ENCODE measurements around the gene NUB1.
"Not testable (repeated sequence)": the region's sequence is repeated elsewhere in the genome, so short reads cannot be mapped to it uniquely, and the experiment has no call there.

NUB1 gene

GRCh38 chr7:151341357-151342101, at the start of gene NUB1:
Gene NUB1 (plus strand): TSS chr7:151341812. CDS start chr7:151345350, 3,538 bp downstream.
- no peaks in the 10 kb centered on the region for H3K27me3 ChIP-seq (ENCODE audit: control insufficient read depth in 5 of 5, insufficient read depth in 4 of 5, low read length in 5 of 5)
- H3K36me3 ChIP-seq (ENCODE audit: control insufficient read depth in 5 of 5, insufficient read depth in 5 of 5, low read length in 5 of 5): peaks cover 10 to 17% (median 13%) of the 10 kb centered on the region in 5 donors
- peak within 1 kb of the TSS; percentile 83 for H3K27ac ChIP-seq (ENCODE audit: low read depth, low read length)
- peak within 1 kb of the TSS; percentile 74 to 89 (median 80) for H3K4me3 ChIP-seq (ENCODE audit: low read depth in 1 of 5, low read length in 5 of 5)
- H3K9me3 ChIP-seq (ENCODE audit: control insufficient read depth in 5 of 5, low read length in 5 of 5): peaks cover 0 to 2% (median 0%) of the 10 kb centered on the region in 5 donors
- peaks cover 3 to 36% (median 28%) of the 10 kb centered on the region in 5 donors for H3K4me1 ChIP-seq (ENCODE audit: control insufficient read depth in 5 of 5, insufficient read depth in 5 of 5, low read length in 5 of 5)
- peak within 1 kb of the TSS; percentile 72 to 89 (median 82) for H3K9ac ChIP-seq (ENCODE audit: low read length in 5 of 5)

- no peak overlapping the region for H3K9ac ChIP-seq (ENCODE audit: low read length in 5 of 5)
- H3K4me3 ChIP-seq (ENCODE audit: low read depth in 1 of 5, low read length in 5 of 5): no peak overlapping the region
- no peak overlapping the region for H3K27ac ChIP-seq (ENCODE audit: low read depth, low read length)
- no peaks in the 10 kb centered on the region for H3K36me3 ChIP-seq (ENCODE audit: control insufficient read depth in 5 of 5, insufficient read depth in 5 of 5, low read length in 5 of 5)
- no peaks in the 10 kb centered on the region for H3K9me3 ChIP-seq (ENCODE audit: control insufficient read depth in 5 of 5, low read length in 5 of 5)
- no peaks in the 10 kb centered on the region for H3K4me1 ChIP-seq (ENCODE audit: control insufficient read depth in 5 of 5, insufficient read depth in 5 of 5, low read length in 5 of 5)
- H3K27me3 ChIP-seq (ENCODE audit: control insufficient read depth in 5 of 5, insufficient read depth in 4 of 5, low read length in 5 of 5): peaks cover 0 to 2% (median 0%) of the 10 kb centered on the region in 5 donors
These were observed 48.8 kb upstream of the NUB1 start for GRCh38 chr7:151292850-151293249.

GRCh38 chr7:151296202-151296992, 45.2 kb upstream of the NUB1 start:
- Histone ChIP-seq H3K4me1 (ENCODE audit: control insufficient read depth in 5 of 5, insufficient read depth in 5 of 5, low read length in 5 of 5) (no peaks in the 10 kb centered on the region), H3K27ac (ENCODE audit: low read depth, low read length) (no peak overlapping the region), H3K9me3 (ENCODE audit: control insufficient read depth in 5 of 5, low read length in 5 of 5) (no peaks in the 10 kb centered on the region), H3K27me3 (ENCODE audit: control insufficient read depth in 5 of 5, insufficient read depth in 4 of 5, low read length in 5 of 5) (peaks cover 0 to 8% (median 3%) of the 10 kb centered on the region in 5 donors), H3K36me3 (ENCODE audit: control insufficient read depth in 5 of 5, insufficient read depth in 5 of 5, low read length in 5 of 5) (no peaks in the 10 kb centered on the region), H3K9ac (ENCODE audit: low read length in 5 of 5) (no peak overlapping the region), H3K4me3 (ENCODE audit: low read depth in 1 of 5, low read length in 5 of 5) (no peak overlapping the region)

- H3K4me3 ChIP-seq (ENCODE audit: low read depth in 1 of 5, low read length in 5 of 5): no peak overlapping the region
- no peaks in the 10 kb centered on the region for H3K9me3 ChIP-seq (ENCODE audit: control insufficient read depth in 5 of 5, low read length in 5 of 5)
These were observed 42.8 kb upstream of the NUB1 start for GRCh38 chr7:151298765-151299164.

GRCh38 chr7:151299530-151299929, 42.1 kb upstream of the NUB1 start:
- peaks cover 0 to 25% (median 14%) of the 10 kb centered on the region in 5 donors for H3K27me3 ChIP-seq (ENCODE audit: control insufficient read depth in 5 of 5, insufficient read depth in 4 of 5, low read length in 5 of 5)
- H3K27ac ChIP-seq (ENCODE audit: low read depth, low read length): no peak overlapping the region
- no peak overlapping the region for H3K9ac ChIP-seq (ENCODE audit: low read length in 5 of 5)
- H3K4me1 ChIP-seq (ENCODE audit: control insufficient read depth in 5 of 5, insufficient read depth in 5 of 5, low read length in 5 of 5): peaks cover 0 to 7% (median 4%) of the 10 kb centered on the region in 5 donors
- no peaks in the 10 kb centered on the region for H3K36me3 ChIP-seq (ENCODE audit: control insufficient read depth in 5 of 5, insufficient read depth in 5 of 5, low read length in 5 of 5)
- no peaks in the 10 kb centered on the region for H3K9me3 ChIP-seq (ENCODE audit: control insufficient read depth in 5 of 5, low read length in 5 of 5)
- H3K4me3 ChIP-seq (ENCODE audit: low read depth in 1 of 5, low read length in 5 of 5): no peak overlapping the region

More at GRCh38 chr7:151298765-151299164, 42.8 kb upstream of the NUB1 start:
- Histone ChIP-seq H3K36me3 (ENCODE audit: control insufficient read depth in 5 of 5, insufficient read depth in 5 of 5, low read length in 5 of 5) (no peaks in the 10 kb centered on the region), H3K27me3 (ENCODE audit: control insufficient read depth in 5 of 5, insufficient read depth in 4 of 5, low read length in 5 of 5) (peaks cover 0 to 24% (median 14%) of the 10 kb centered on the region in 5 donors), H3K27ac (ENCODE audit: low read depth, low read length) (no peak overlapping the region), H3K9ac (ENCODE audit: low read length in 5 of 5) (no peak overlapping the region), H3K4me1 (ENCODE audit: control insufficient read depth in 5 of 5, insufficient read depth in 5 of 5, low read length in 5 of 5) (peaks cover 0 to 6% (median 3%) of the 10 kb centered on the region in 5 donors)

- Histone ChIP-seq H3K4me3 (ENCODE audit: low read depth in 1 of 5, low read length in 5 of 5) (no peak overlapping the region), H3K36me3 (ENCODE audit: control insufficient read depth in 5 of 5, insufficient read depth in 5 of 5, low read length in 5 of 5) (no peaks in the 10 kb centered on the region), H3K27me3 (ENCODE audit: control insufficient read depth in 5 of 5, insufficient read depth in 4 of 5, low read length in 5 of 5) (peaks cover 0 to 29% (median 16%) of the 10 kb centered on the region in 5 donors), H3K27ac (ENCODE audit: low read depth, low read length) (no peak overlapping the region), H3K9ac (ENCODE audit: low read length in 5 of 5) (no peak overlapping the region), H3K9me3 (ENCODE audit: control insufficient read depth in 5 of 5, low read length in 5 of 5) (no peaks in the 10 kb centered on the region), H3K4me1 (ENCODE audit: control insufficient read depth in 5 of 5, insufficient read depth in 5 of 5, low read length in 5 of 5) (peaks cover 0 to 10% (median 4%) of the 10 kb centered on the region in 5 donors)
These were observed 41.5 kb upstream of the NUB1 start for GRCh38 chr7:151299940-151300645.

GRCh38 chr7:151301471-151302462, 39.8 kb upstream of the NUB1 start:
- Histone ChIP-seq H3K9me3 (ENCODE audit: control insufficient read depth in 5 of 5, low read length in 5 of 5) (no peaks in the 10 kb centered on the region), H3K36me3 (ENCODE audit: control insufficient read depth in 5 of 5, insufficient read depth in 5 of 5, low read length in 5 of 5) (no peaks in the 10 kb centered on the region), H3K4me3 (ENCODE audit: low read depth in 1 of 5, low read length in 5 of 5) (no peak overlapping the region), H3K9ac (ENCODE audit: low read length in 5 of 5) (no peak overlapping the region), H3K4me1 (ENCODE audit: control insufficient read depth in 5 of 5, insufficient read depth in 5 of 5, low read length in 5 of 5) (peaks cover 0 to 10% (median 4%) of the 10 kb centered on the region in 5 donors), H3K27ac (ENCODE audit: low read depth, low read length) (no peak overlapping the region), H3K27me3 (ENCODE audit: control insufficient read depth in 5 of 5, insufficient read depth in 4 of 5, low read length in 5 of 5) (peaks cover 0 to 37% (median 16%) of the 10 kb centered on the region in 5 donors)

GRCh38 chr7:151304251-151304650, 37.4 kb upstream of the NUB1 start:
- not testable (repeated sequence) for H3K27ac ChIP-seq (ENCODE audit: low read depth, low read length); H3K36me3 ChIP-seq (ENCODE audit: control insufficient read depth in 5 of 5, insufficient read depth in 5 of 5, low read length in 5 of 5); H3K4me3 ChIP-seq (ENCODE audit: low read depth in 1 of 5, low read length in 5 of 5); H3K9me3 ChIP-seq (ENCODE audit: control insufficient read depth in 5 of 5, low read length in 5 of 5); H3K9ac ChIP-seq (ENCODE audit: low read length in 5 of 5)
- Histone ChIP-seq H3K4me1 (ENCODE audit: control insufficient read depth in 5 of 5, insufficient read depth in 5 of 5, low read length in 5 of 5) (peaks cover 0 to 10% (median 4%) of the 10 kb centered on the region in 5 donors), H3K27me3 (ENCODE audit: control insufficient read depth in 5 of 5, insufficient read depth in 4 of 5, low read length in 5 of 5) (peaks cover 0 to 39% (median 23%) of the 10 kb centered on the region in 5 donors)

GRCh38 chr7:151304856-151305255, 36.8 kb upstream of the NUB1 start:
- no peaks in the 10 kb centered on the region for H3K36me3 ChIP-seq (ENCODE audit: control insufficient read depth in 5 of 5, insufficient read depth in 5 of 5, low read length in 5 of 5)
- peaks cover 0 to 10% (median 4%) of the 10 kb centered on the region in 5 donors for H3K4me1 ChIP-seq (ENCODE audit: control insufficient read depth in 5 of 5, insufficient read depth in 5 of 5, low read length in 5 of 5)
- H3K27ac ChIP-seq (ENCODE audit: low read depth, low read length): no peak overlapping the region
- H3K27me3 ChIP-seq (ENCODE audit: control insufficient read depth in 5 of 5, insufficient read depth in 4 of 5, low read length in 5 of 5): peaks cover 0 to 39% (median 23%) of the 10 kb centered on the region in 5 donors
- peak overlapping the region in 1 of 5 donors; percentile 9 for H3K9ac ChIP-seq (ENCODE audit: low read length in 5 of 5)
- H3K9me3 ChIP-seq (ENCODE audit: control insufficient read depth in 5 of 5, low read length in 5 of 5): no peaks in the 10 kb centered on the region
- peak overlapping the region in 1 of 5 donors; percentile 11 for H3K4me3 ChIP-seq (ENCODE audit: low read depth in 1 of 5, low read length in 5 of 5)
